GM21619 (cell line): ENCODE measurements around the gene MOBP.
"Not testable (repeated sequence)": the region's sequence is repeated elsewhere in the genome, so short reads cannot be mapped to it uniquely, and the experiment has no call there.

Source experiments
- ATAC-seq: cut with Tn5 transposase; IDR thresholded peaks from one replicate; pipeline ENCODE4 v1.9.1; 2021; ENCODE audit not compliant: unreplicated experiment

MOBP gene

GRCh38 chr3:39467394-39468107 is at the start of gene MOBP:
Gene MOBP, plus strand, starts transcription at chr3:39467680. Its CDS starts 34,390 bp downstream, at chr3:39502070.
- ATAC-seq, result no peak

- not testable (repeated sequence) for ATAC-seq
Observed at GRCh38 chr3:39418556-39419225, 48.8 kb upstream of the MOBP start.

- ATAC-seq, result no peak
Observed at GRCh38 chr3:39419742-39420315, 47.7 kb upstream of the MOBP start.

GRCh38 chr3:39420543-39420942 is 46.9 kb upstream of the MOBP start:
- no peak for ATAC-seq

GRCh38 chr3:39423436-39423970 is 44.0 kb upstream of the MOBP start:
- ATAC-seq, result no peak

GRCh38 chr3:39426312-39426711 is 41.2 kb upstream of the MOBP start:
- no peak for ATAC-seq

GRCh38 chr3:39427506-39427905 is 40.0 kb upstream of the MOBP start:
- no peak for ATAC-seq

GRCh38 chr3:39428745-39429201 is 38.7 kb upstream of the MOBP start:
- no peak for ATAC-seq

GRCh38 chr3:39429466-39429865 is 38.0 kb upstream of the MOBP start:
- no peak for ATAC-seq

GRCh38 chr3:39432342-39432741 is 35.1 kb upstream of the MOBP start:
- ATAC-seq, result no peak

GRCh38 chr3:39433642-39434041 is 33.8 kb upstream of the MOBP start:
- no peak for ATAC-seq

GRCh38 chr3:39434574-39434973 is 32.9 kb upstream of the MOBP start:
- peak; percentile 87 for ATAC-seq

GRCh38 chr3:39435006-39435748 is 32.3 kb upstream of the MOBP start:
- no peak for ATAC-seq

GRCh38 chr3:39438880-39439279 is 28.6 kb upstream of the MOBP start:
- no peak for ATAC-seq

- no peak for ATAC-seq
Observed at GRCh38 chr3:39440316-39440715, 27.2 kb upstream of the MOBP start.

GRCh38 chr3:39443530-39443929 is 23.9 kb upstream of the MOBP start:
- ATAC-seq, result no peak

GRCh38 chr3:39445927-39446326 is 21.6 kb upstream of the MOBP start:
- ATAC-seq, result no peak

- no peak for ATAC-seq
Observed at GRCh38 chr3:39446444-39446843, 21.0 kb upstream of the MOBP start.

GRCh38 chr3:39447637-39448483 is 19.6 kb upstream of the MOBP start:
- peak; percentile 88 for ATAC-seq

- ATAC-seq, result no peak
Observed at GRCh38 chr3:39448506-39449233, 18.8 kb upstream of the MOBP start.
